ENCODE measurements around the gene AFF3. TPM values are rescaled to one million over a fixed set of nuclear protein-coding genes. Genes with fewer than 3 reads are reported as not detected.

Gene AFF3
- total RNA-seq, 2 experiments from 2014 or later, result 0.03 TPM

DNA sequence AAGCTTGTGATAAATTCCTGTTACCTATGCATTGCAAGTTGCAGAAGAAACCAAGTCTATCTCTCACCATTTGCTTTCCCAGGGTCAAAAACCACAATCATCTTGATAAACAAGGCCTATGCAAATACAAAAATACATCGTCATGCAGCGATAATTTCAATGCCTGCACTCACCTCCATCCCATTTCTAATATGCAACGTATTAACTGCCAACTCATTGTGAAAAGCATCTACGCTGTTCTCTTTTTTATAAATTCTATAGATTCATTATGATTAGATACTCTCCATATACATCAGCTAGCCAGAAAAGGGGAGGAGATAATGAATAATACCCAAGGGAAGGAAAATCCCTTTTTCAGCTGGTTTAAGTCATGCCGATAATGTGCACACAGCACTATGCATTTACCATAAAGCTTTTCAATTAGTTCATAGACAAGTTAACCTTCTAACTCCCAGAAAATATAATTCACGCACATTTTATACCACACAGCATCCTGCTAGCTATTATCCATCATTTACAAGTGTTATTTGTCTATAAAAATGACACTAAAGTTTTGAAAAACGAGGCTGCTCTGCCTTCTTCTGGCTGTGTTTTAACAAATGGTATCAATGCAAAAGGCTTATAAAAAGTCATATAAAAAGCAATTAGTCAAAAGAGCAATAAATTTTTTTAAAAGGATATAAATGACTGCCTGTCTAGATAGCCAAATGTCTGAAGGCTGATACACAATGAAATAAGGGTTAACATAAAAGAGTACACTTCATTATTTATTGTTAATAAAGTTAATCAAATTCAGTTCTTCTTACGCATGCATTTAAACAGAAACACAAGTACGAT is 77.6 kb downstream of the AFF3 start:
- H3K27me3 Mint-ChIP-seq, result peaks cover 16% of the 10 kb centered on the region
- POLR2A ChIA-PET, result no interaction called here
- H3K36me3 Mint-ChIP-seq (ENCODE audit: low read depth), result no peaks in the 10 kb centered on the region
- H3K4me3 Mint-ChIP-seq, result no peak overlapping the region
- no peak for DNase-seq
- CTCF ChIA-PET, result no interaction called here
- H3K4me1 Mint-ChIP-seq, result peaks cover 6% of the 10 kb centered on the region
- peaks cover 3% of the 10 kb centered on the region for H3K9me3 Mint-ChIP-seq
- no peak overlapping the region for H3K27ac Mint-ChIP-seq

DNA sequence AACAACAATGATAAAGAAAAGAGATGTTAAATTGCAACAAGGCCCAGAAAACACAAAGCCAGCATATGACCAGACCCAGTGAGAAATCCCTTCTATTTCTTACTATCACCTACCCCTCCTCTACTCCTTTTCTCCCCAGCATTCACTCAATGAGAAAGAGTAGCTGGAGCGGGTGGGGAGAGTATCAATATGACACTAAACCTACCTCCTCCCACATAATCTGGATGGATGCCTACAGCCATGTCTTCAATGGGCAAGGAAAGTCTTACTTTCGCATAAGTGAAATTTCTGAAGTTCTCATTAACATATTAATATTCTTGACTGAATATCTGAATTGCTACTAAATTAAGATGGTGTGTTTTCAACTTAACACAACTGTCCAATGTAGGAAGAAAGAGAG is 78.2 kb downstream of the AFF3 start:
- no peak overlapping the region for H3K27ac Mint-ChIP-seq
- peaks cover 6% of the 10 kb centered on the region for H3K4me1 Mint-ChIP-seq
- no peaks in the 10 kb centered on the region for H3K36me3 Mint-ChIP-seq (ENCODE audit: low read depth)
- H3K9me3 Mint-ChIP-seq, result peaks cover 3% of the 10 kb centered on the region
- H3K27me3 Mint-ChIP-seq, result peaks cover 16% of the 10 kb centered on the region
- ChIA-PET CTCF (no interaction called here), POLR2A (no interaction called here)
- no peak for DNase-seq
- no peak overlapping the region for H3K4me3 Mint-ChIP-seq

DNA sequence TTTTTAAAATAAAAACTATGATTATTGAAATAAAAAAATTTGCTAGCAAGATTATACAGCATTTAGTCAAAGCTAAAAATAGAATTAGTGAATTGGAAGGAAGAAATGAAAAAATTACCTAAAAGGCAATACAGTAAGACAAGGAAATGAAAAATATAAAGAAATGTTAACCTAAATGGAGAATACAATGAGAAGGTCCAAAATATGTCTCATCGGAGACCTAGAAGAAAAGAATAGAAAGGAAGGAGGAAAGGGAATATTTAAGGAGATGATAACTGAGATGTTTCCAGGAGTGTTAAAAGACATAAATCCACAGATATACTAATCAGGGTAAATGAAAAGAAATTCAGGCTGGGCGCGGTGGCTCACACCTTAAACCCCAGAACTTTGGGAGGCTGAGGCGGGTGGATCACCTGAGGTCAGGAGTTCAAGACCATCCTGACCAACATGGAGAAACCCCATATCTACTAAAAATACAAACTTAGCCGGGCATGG is 78.9 kb downstream of the AFF3 start:
- peaks cover 3% of the 10 kb centered on the region for H3K9me3 Mint-ChIP-seq
- peaks cover 6% of the 10 kb centered on the region for H3K4me1 Mint-ChIP-seq
- CTCF ChIA-PET, result no interaction called here
- no peak for DNase-seq
- POLR2A ChIA-PET, result no interaction called here
- H3K27ac Mint-ChIP-seq, result no peak overlapping the region
- no peak overlapping the region for H3K4me3 Mint-ChIP-seq
- peaks cover 13% of the 10 kb centered on the region for H3K27me3 Mint-ChIP-seq
- H3K36me3 Mint-ChIP-seq (ENCODE audit: low read depth), result no peaks in the 10 kb centered on the region

DNA sequence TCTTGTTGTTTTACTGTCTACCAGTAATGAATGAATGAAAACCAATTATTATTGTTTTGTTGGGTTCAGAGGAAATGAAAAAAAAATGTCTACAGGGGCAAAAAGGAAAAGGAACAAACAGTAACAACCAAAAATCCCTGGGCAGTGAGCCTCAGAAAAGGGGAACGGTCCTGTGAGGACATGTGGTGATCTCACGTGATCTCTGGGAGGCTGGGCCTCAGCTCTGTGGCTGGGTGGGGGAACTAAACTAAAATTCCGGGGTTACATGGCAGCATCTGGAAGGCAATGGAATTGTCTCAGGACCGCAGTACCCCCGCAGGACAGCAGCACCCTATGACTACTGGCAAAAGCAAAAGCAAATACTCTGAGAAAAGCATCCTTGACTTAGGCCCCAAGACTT is 80.1 kb downstream of the AFF3 start:
- Mint-ChIP-seq H3K27ac (no peak overlapping the region), H3K36me3 (ENCODE audit: low read depth) (no peaks in the 10 kb centered on the region), H3K27me3 (peaks cover 8% of the 10 kb centered on the region), H3K4me3 (no peak overlapping the region), H3K4me1 (peaks cover 6% of the 10 kb centered on the region), H3K9me3 (peaks cover 3% of the 10 kb centered on the region)
- ChIA-PET POLR2A (no interaction called here), CTCF (no interaction called here)
- DNase-seq, result no peak

DNA sequence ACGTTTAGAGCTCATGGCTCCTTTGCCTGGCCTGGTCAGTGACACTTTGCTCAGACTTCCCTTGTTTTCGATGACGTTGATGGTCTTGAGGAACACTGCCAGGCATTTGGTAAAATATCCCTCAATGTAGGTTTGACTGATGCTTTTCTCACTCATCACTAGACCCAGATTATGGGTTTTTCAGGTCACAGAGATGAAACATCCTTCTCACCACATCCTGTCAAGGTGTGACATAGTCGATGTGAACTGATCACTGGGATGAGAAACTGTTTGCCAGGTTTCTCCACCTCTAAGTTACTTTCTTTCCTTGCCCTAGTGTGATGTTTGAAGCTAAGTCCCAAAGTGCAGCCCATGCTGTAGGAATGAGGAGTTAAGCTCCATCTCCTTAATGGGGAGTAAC is 81.5 kb downstream of the AFF3 start:
- H3K36me3 Mint-ChIP-seq (ENCODE audit: low read depth), result no peaks in the 10 kb centered on the region
- H3K4me3 Mint-ChIP-seq, result no peak overlapping the region
- peaks cover 8% of the 10 kb centered on the region for H3K27me3 Mint-ChIP-seq
- H3K27ac Mint-ChIP-seq, result no peak overlapping the region
- CTCF ChIA-PET, result no interaction called here
- DNase-seq, result no peak
- H3K4me1 Mint-ChIP-seq, result peaks cover 6% of the 10 kb centered on the region
- POLR2A ChIA-PET, result no interaction called here
- H3K9me3 Mint-ChIP-seq, result peaks cover 3% of the 10 kb centered on the region

DNA sequence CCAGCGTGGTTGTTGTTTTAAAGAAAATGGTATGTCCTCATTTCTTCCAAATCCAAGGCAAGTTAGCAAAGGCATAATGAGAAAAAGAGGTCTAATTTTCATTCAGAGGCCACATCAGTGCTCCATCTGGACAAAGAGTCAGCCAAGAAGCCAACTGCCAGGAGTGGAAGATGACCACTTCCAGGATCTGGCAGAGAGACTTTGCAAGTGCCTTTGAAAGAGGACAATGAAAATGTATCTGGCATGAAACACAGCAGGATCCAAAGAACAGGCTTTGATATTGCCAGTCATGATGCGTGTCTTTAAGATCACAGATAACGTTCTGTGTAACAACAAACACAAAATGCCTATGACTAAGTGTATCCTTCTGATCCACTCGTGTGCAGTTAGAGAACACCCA is 82.8 kb downstream of the AFF3 start:
- H3K27me3 Mint-ChIP-seq, result peaks cover 8% of the 10 kb centered on the region
- peaks cover 3% of the 10 kb centered on the region for H3K9me3 Mint-ChIP-seq
- POLR2A ChIA-PET, result no interaction called here
- no peaks in the 10 kb centered on the region for H3K36me3 Mint-ChIP-seq (ENCODE audit: low read depth)
- CTCF ChIA-PET, result no interaction called here
- no peak for DNase-seq
- peaks cover 6% of the 10 kb centered on the region for H3K4me1 Mint-ChIP-seq
- no peak overlapping the region for H3K27ac Mint-ChIP-seq
- H3K4me3 Mint-ChIP-seq, result no peak overlapping the region

DNA sequence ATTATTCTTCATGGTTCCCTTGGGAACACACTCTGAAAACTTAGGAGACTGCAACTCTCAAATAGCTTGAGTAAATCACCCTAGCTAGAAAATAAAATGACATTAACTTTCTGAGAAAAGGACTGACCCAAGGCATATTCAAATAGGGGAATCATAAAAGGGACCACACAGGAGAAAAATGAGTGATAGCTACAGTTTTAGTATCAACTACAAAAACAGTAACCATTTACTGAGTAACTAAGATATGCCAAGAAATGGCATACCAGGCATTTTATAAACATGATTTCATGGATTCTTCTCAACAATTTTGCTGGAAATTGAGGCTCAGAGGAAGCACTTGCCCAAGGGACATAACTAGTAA is 84.5 kb downstream of the AFF3 start:
- peaks cover 3% of the 10 kb centered on the region for H3K9me3 Mint-ChIP-seq
- peaks cover 6% of the 10 kb centered on the region for H3K4me1 Mint-ChIP-seq
- CTCF ChIA-PET, result no interaction called here
- H3K27ac Mint-ChIP-seq, result no peak overlapping the region
- POLR2A ChIA-PET, result no interaction called here
- no peaks in the 10 kb centered on the region for H3K36me3 Mint-ChIP-seq (ENCODE audit: low read depth)
- peaks cover 8% of the 10 kb centered on the region for H3K27me3 Mint-ChIP-seq
- DNase-seq, result no peak
- no peak overlapping the region for H3K4me3 Mint-ChIP-seq

DNA sequence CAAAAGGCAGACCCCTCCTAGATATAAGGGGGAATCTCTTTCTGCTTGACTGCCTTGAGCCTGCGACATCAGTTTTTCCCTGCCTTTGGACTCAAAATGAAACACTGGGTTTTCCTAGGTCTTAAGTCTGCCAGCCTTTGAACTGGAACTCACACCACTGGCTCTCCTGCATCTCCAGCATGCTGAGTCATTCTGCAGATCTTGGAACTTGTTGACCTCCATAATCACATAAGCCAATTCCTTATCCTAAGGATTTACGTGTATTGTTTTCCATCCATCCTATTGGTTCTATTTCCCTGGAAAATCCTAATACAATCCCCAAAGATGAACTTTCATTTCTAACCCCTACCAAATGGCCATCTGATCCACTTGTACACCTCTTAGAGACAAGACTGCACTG is 88.0 kb downstream of the AFF3 start:
- Mint-ChIP-seq H3K36me3 (ENCODE audit: low read depth) (no peaks in the 10 kb centered on the region), H3K27ac (no peak overlapping the region), H3K4me1 (no peaks in the 10 kb centered on the region), H3K4me3 (no peak overlapping the region), H3K27me3 (no peaks in the 10 kb centered on the region), H3K9me3 (no peaks in the 10 kb centered on the region)
- CTCF ChIA-PET, result no interaction called here
- no peak for DNase-seq
- POLR2A ChIA-PET, result no interaction called here

DNA sequence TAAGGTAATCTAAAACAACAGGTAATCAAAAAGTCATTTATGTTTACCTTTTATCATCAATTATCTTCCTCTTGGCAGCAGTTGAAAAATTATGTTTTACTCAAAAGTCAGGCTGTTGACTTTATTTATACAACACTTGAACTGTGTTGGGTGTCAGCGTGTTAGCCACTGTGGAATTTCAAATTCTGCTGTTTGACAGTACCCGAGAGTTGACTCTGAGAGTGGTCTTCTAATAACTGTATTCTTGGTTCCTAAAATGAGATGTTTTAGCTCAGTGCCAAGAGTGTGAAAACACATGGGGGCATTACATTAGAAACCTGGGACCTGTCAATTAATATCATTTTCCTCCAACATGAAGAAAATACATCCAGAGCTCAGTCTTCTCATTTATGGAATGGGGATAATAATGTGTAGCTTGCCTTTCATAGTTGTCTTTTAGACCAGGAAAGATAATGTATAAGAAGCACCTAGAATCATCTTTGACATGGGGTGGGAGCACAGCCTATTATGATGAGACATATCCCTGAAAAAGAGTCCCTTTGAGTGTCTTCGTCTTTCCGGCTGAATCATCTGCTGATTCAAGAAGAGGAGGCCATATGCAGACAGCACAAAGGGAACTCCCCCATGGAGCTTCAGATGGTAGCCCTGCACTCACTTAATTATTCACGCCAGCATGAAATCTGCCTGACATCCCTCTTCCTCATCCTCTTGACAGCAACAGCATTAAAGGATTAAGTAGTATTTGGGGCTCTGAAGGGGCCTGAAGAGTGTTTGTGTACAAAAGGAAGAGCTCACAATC is 89.1 kb downstream of the AFF3 start:
- no peaks in the 10 kb centered on the region for H3K27me3 Mint-ChIP-seq
- no peaks in the 10 kb centered on the region for H3K9me3 Mint-ChIP-seq
- H3K27ac Mint-ChIP-seq, result no peak overlapping the region
- DNase-seq, result no peak
- H3K4me1 Mint-ChIP-seq, result no peaks in the 10 kb centered on the region
- ChIA-PET POLR2A (no interaction called here), CTCF (no interaction called here)
- H3K4me3 Mint-ChIP-seq, result no peak overlapping the region
- H3K36me3 Mint-ChIP-seq (ENCODE audit: low read depth), result no peaks in the 10 kb centered on the region

DNA sequence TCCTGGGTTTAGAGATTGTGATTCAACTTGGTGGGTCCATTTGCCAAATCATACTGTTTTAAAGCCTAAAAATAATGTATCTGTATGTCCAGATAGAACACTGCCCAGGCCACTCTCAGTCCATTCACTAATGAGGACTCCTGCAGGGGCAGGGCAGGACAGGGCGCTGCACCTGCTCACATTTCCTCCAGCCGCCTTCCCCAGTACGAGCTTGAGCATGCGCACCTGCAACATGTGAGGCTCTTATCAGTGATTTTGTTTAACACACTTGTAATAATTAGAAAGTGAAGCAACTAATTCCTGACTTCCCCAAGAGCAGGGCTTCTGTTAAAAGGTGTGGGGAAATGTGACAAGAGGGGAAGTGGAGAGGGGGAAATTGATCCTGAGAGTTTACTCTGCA is 89.7 kb downstream of the AFF3 start:
- no peaks in the 10 kb centered on the region for H3K9me3 Mint-ChIP-seq
- ChIA-PET POLR2A (no interaction called here), CTCF (no interaction called here)
- H3K27ac Mint-ChIP-seq, result no peak overlapping the region
- H3K36me3 Mint-ChIP-seq (ENCODE audit: low read depth), result no peaks in the 10 kb centered on the region
- no peak overlapping the region for H3K4me3 Mint-ChIP-seq
- no peak for DNase-seq
- no peaks in the 10 kb centered on the region for H3K4me1 Mint-ChIP-seq
- no peaks in the 10 kb centered on the region for H3K27me3 Mint-ChIP-seq

DNA sequence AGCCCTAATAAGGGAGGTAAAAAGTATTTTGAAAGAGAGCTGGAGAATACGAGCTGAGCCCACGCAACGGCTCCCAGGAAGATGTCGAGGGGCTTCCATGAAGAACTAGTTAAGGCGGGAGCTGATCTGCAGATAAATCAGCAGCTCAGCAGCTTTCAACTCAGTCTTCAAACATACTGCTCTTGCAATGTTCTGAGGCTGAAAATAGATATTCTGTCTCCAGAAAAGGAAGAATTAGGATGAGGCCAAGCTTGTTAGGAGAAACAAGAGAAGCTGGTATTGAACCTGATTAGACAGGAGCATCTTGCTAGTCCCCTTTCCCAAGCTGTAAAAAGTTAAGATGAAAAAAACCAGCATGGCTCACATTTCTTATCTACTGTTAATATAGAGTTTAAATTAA is 91.1 kb downstream of the AFF3 start:
- no peaks in the 10 kb centered on the region for H3K4me1 Mint-ChIP-seq
- POLR2A ChIA-PET, result no interaction called here

DNA sequence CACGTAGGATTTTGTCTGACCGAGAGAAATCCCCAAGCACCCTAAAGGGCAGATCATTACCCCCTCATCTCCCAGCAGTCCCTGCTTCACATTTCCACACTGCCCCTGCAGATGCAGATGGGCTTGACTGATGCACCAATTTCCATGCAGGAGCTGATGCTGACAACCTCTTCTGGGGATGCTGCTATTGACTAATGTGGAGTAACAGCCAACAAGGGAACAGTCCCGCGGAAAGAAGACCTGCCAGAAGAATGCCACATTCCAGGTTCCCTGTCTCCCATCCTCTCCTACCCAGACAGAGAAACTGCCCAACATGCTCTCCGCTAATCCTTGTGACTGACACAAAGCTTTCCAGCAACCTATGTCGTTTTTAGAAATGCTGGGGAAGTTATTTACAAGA is 91.7 kb downstream of the AFF3 start:
- no peaks in the 10 kb centered on the region for H3K36me3 Mint-ChIP-seq (ENCODE audit: low read depth)
- no peak for DNase-seq
- POLR2A ChIA-PET, result no interaction called here
- H3K27ac Mint-ChIP-seq, result no peak overlapping the region
- no peaks in the 10 kb centered on the region for H3K27me3 Mint-ChIP-seq
- CTCF ChIA-PET, result no interaction called here
- no peaks in the 10 kb centered on the region for H3K4me1 Mint-ChIP-seq
- H3K4me3 Mint-ChIP-seq, result no peak overlapping the region
- no peaks in the 10 kb centered on the region for H3K9me3 Mint-ChIP-seq

More for the DNA sequence above, 91.1 kb downstream of the AFF3 start:
- Mint-ChIP-seq H3K27ac (no peak overlapping the region), H3K4me3 (no peak overlapping the region), H3K36me3 (ENCODE audit: low read depth) (no peaks in the 10 kb centered on the region), H3K9me3 (no peaks in the 10 kb centered on the region), H3K27me3 (no peaks in the 10 kb centered on the region)
- CTCF ChIA-PET, result no interaction called here
- no peak for DNase-seq

DNA sequence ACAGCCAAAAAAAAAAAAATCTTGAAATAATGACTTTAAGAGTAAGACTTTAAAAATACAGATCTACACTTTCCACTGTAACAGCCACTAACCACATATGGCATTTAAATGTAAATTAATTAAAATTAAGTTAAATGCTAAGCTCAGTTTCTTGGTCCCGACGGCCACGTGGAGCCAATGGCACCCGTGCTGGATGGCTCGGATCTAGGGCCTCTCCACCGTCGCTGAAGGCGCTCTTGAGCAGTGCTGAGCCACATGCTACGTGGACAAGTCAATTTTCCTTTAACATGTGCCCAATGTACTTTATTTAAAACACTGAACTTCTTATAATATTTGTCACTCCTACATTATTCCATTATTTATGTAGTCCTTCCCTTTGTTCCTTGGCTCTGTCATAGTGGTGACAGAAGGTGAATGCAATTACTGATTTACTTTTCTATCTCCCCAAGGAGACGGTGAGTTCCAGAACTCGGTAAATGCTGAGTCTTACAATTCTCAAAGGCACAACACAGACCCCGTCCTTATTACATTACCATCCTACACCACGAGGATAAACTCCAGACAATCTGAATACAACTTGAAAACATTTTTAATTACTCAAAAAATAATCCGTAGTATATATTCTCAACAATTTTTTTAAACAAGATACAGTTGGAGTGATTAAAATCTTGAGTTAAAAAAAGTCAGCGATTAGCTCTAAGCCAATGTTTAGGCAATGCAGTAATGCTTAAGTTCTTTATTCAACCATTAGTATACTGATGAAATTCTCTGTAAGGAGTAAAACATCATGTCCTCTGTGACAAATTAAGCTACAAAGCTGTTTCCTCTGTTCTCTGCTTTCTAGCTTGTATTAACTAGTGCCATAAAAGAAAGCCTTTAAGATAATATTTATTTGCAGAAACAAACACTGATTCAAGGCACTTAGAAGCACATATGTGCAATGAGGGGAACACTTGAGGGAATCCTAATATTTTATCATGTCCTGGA is 95.1 kb downstream of the AFF3 start:
- H3K27ac Mint-ChIP-seq, result no peak overlapping the region
- no peaks in the 10 kb centered on the region for H3K27me3 Mint-ChIP-seq
- ChIA-PET POLR2A (no interaction called here), CTCF (no interaction called here)
- H3K9me3 Mint-ChIP-seq, result no peaks in the 10 kb centered on the region
- no peaks in the 10 kb centered on the region for H3K36me3 Mint-ChIP-seq (ENCODE audit: low read depth)
- H3K4me3 Mint-ChIP-seq, result no peak overlapping the region
- no peak for DNase-seq
- H3K4me1 Mint-ChIP-seq, result no peaks in the 10 kb centered on the region

Data from activated CD4-positive, alpha-beta memory T cell treated with anti-CD3 and anti-CD28 coated beads, Interleukin-2, amount 10 ng/mL, durations not matched to agents 7 days and 5 days (primary cell).